Left lung (tissue), 10 donors: Measurements from ENCODE around the gene CHAD. TPM values are rescaled to one million over a fixed set of nuclear protein-coding genes. Genes with fewer than 3 reads are reported as not detected.

Source experiments
- ATAC-seq: fragments of 200-7000 bp; cut with Tn5 transposase; one replicate; pipeline ENCODE4 v1.9.1; 2020; ENCODE audit warnings: moderate library complexity
- DNase-seq, 4 donors: peaks; one replicate each; pipeline ENCODE4 v3.0.0-alpha.2; 2013 to 2020
- H3K27ac ChIP-seq, 2 donors: fragments of 200-600 bp; sonication (generic) in 1 of 2; one replicate each; pipeline versions ENCODE4 v1.5.0 to v1.8.0; 2020 to 2021
- H3K27me3 ChIP-seq, 2 donors: fragments of 200-600 bp; sonication (generic) in 1 of 2; one replicate each; pipeline versions ENCODE4 v1.5.0 to v1.8.0; 2020 to 2021
- H3K36me3 ChIP-seq, 2 donors: fragments of 200-600 bp; sonication (generic) in 1 of 2; one replicate each; pipeline versions ENCODE4 v1.5.0 to v1.8.0; 2020 to 2021
- H3K4me1 ChIP-seq, 2 donors: fragments of 200-600 bp; one replicate each; pipeline ENCODE4 v1.8.0; 2021
- H3K4me3 ChIP-seq, 2 donors: fragments of 200-600 bp; sonication (generic) in 1 of 2; one replicate each; pipeline versions ENCODE4 v1.5.0 to v1.8.0; 2020 to 2021; ENCODE audit warnings: mild to moderate bottlenecking in 1 of 2
- H3K9me3 ChIP-seq, 2 donors: fragments of 200-600 bp; sonication (generic) in 1 of 2; one replicate each; pipeline versions ENCODE4 v1.5.0 to v1.8.0; 2020 to 2021
- CTCF ChIP-seq, 2 donors: fragments of 200-600 bp; sonication (generic) in 1 of 2; IDR thresholded peaks; one replicate each; pipeline versions ENCODE4 v1.5.0 to v1.8.0; 2021; ENCODE audit warnings: antibody characterized with exemption in 2 of 2
- intact Hi-C, 2 donors: fragments of 100-400 bp; cut with DNase I; formaldehyde crosslinking; loops; one replicate each; pipeline versions ENCODE4 v1.11.2 to v1.14.2; 2022
- polyA plus RNA-seq, 6 donors: library from polyadenylated mRNA; unstranded; fragments of 120-200 nt; gene quantifications; one replicate each; pipeline ENCODE4 v1.2.1, GENCODE V29; 2013; ENCODE audit not compliant: insufficient read length in 6 of 6
- total RNA-seq, 2 donors: library from RNA; stranded (reverse); fragmentation: NEBNext Ultra II Directional; extraction: Animal tissue kit (Norgen Biotek cat#: 25700); gene quantifications; one replicate each; pipeline ENCODE4 v1.2.1, GENCODE V29; 2021
- donor health status: DM: no; HTN: yes; CAD: no.
- donor health status: DM: no; HTN: no; CAD: no.

Gene CHAD
- total and polyA plus RNA-seq, 8 donors: 0.17 to 9.8 (median 5.2) TPM

- H3K36me3 ChIP-seq: peaks cover 0 to 8% of the 10 kb centered on the region in 2 donors
- H3K9me3 ChIP-seq: no peaks in the 10 kb centered on the region
- peaks cover 4 to 9% of the 10 kb centered on the region in 2 donors for H3K4me1 ChIP-seq
- intact Hi-C loops: no loop called here
- DNase-seq (peak in 2 of 4 donors; percentile 53 to 65), ATAC-seq (peak; percentile 78)
- peak overlapping the region; percentile 38 to 49 for H3K27ac ChIP-seq
- TF ChIP-seq CTCF (IDR thresholded peaks at IDR 0.05): no peak
- H3K4me3 ChIP-seq: no peak overlapping the region
- H3K27me3 ChIP-seq: no peaks in the 10 kb centered on the region
Measured at GRCh38 chr17:50440172-50440837, 28.4 kb downstream of the CHAD start.

GRCh38 chr17:50439008-50439407, 29.7 kb downstream of the CHAD start:
- intact Hi-C loops: no loop called here
- Histone ChIP-seq H3K36me3 (peaks cover 0 to 8% of the 10 kb centered on the region in 2 donors), H3K27ac (peak overlapping the region in 1 of 2 donors; percentile 49), H3K4me3 (no peak overlapping the region), H3K4me1 (peaks cover 4 to 6% of the 10 kb centered on the region in 2 donors), H3K27me3 (no peaks in the 10 kb centered on the region), H3K9me3 (no peaks in the 10 kb centered on the region)
- ATAC-seq (no peak), DNase-seq (no peak)
- TF ChIP-seq CTCF (IDR thresholded peaks at IDR 0.05): no peak

GRCh38 chr17:50437409-50437808, 31.3 kb downstream of the CHAD start:
- no peak for ATAC-seq
- intact Hi-C loops: no loop called here
- Histone ChIP-seq H3K36me3 (peaks cover 0 to 8% of the 10 kb centered on the region in 2 donors), H3K4me3 (no peak overlapping the region), H3K27me3 (no peaks in the 10 kb centered on the region), H3K27ac (no peak overlapping the region), H3K9me3 (no peaks in the 10 kb centered on the region), H3K4me1 (peaks cover 0 to 4% of the 10 kb centered on the region in 2 donors)
- TF ChIP-seq CTCF (IDR thresholded peaks at IDR 0.05): no peak
- DNase-seq: no peak

GRCh38 chr17:50432125-50432762, 36.4 kb downstream of the CHAD start:
- ATAC-seq (no peak), DNase-seq (no peak)
- H3K36me3 ChIP-seq: peaks cover 0 to 8% of the 10 kb centered on the region in 2 donors
- H3K4me3 ChIP-seq: no peak overlapping the region
- H3K4me1 ChIP-seq: peaks cover 0 to 16% of the 10 kb centered on the region in 2 donors
- H3K27ac ChIP-seq: no peak overlapping the region
- intact Hi-C loops: no loop called here
- no peaks in the 10 kb centered on the region for H3K9me3 ChIP-seq
- no peaks in the 10 kb centered on the region for H3K27me3 ChIP-seq
- TF ChIP-seq CTCF (IDR thresholded peaks at IDR 0.05): no peak

GRCh38 chr17:50430821-50431618, 37.7 kb downstream of the CHAD start:
- Histone ChIP-seq H3K9me3 (no peaks in the 10 kb centered on the region), H3K27ac (no peak overlapping the region), H3K36me3 (no peaks in the 10 kb centered on the region), H3K4me3 (no peak overlapping the region), H3K27me3 (no peaks in the 10 kb centered on the region), H3K4me1 (peaks cover 0 to 28% of the 10 kb centered on the region in 2 donors)
- DNase-seq (no peak), ATAC-seq (no peak)
- intact Hi-C loops: no loop called here
- no peak for TF ChIP-seq CTCF (IDR thresholded peaks at IDR 0.05)
